ENCODE measurements around the gene GDF15. TPM values are rescaled to one million over a fixed set of nuclear protein-coding genes. Genes with fewer than 3 reads are reported as not detected.

GDF15 gene
- total RNA-seq, 1 donor from 2014 or later: not detected

DNA sequence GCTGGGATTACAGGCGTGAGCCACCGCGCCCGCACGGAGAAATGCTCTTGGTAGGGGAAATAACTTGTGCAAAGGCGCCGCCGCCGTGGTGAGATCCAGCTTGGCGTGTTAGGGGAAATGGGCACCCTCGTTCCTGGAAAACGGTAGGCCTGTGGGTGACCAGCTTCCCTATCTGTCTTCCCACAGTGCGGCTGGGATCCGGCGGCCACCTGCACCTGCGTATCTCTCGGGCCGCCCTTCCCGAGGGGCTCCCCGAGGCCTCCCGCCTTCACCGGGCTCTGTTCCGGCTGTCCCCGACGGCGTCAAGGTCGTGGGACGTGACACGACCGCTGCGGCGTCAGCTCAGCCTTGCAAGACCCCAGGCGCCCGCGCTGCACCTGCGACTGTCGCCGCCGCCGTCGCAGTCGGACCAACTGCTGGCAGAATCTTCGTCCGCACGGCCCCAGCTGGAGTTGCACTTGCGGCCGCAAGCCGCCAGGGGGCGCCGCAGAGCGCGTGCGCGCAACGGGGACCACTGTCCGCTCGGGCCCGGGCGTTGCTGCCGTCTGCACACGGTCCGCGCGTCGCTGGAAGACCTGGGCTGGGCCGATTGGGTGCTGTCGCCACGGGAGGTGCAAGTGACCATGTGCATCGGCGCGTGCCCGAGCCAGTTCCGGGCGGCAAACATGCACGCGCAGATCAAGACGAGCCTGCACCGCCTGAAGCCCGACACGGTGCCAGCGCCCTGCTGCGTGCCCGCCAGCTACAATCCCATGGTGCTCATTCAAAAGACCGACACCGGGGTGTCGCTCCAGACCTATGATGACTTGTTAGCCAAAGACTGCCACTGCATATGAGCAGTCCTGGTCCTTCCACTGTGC lies 2.4 kb downstream of the GDF15 start:
- Mint-ChIP-seq H3K9me3 (no peaks in the 10 kb centered on the region), H3K27ac (no peak overlapping the region), H3K36me3 (ENCODE audit: low read depth) (peaks cover 11% of the 10 kb centered on the region), H3K4me3 (peak overlapping the region; percentile 76), H3K4me1 (peaks cover 45% of the 10 kb centered on the region), H3K27me3 (peaks cover 6% of the 10 kb centered on the region)
- intact Hi-C loops (cut with micrococcal nuclease): loop anchor here (1.0 to 5.0 kb wide), 5 partner anchors 9 to 36 kb away; partner anchors contain the start of gene LRRC25
- ChIA-PET CTCF (interaction anchor here (0.7 to 4.6 kb wide), 19 partner anchors 8 to 218 kb away, joined by 3 to 67 read pairs (median 6); partner anchors contain the start of genes JUND, LRRC25, RAB3A and SSBP4), POLR2A (interaction anchor here (0.6 to 2.4 kb wide), 14 partner anchors 8 to 297 kb away, joined by 3 to 24 read pairs (median 4); partner anchors contain the start of genes JUND, LRRC25, LSM4 and SSBP4)
- DNase-seq (peak; percentile 87), ATAC-seq (ENCODE audit: low read depth) (peak; percentile 82)
- TF ChIP-seq, protein P1, sequence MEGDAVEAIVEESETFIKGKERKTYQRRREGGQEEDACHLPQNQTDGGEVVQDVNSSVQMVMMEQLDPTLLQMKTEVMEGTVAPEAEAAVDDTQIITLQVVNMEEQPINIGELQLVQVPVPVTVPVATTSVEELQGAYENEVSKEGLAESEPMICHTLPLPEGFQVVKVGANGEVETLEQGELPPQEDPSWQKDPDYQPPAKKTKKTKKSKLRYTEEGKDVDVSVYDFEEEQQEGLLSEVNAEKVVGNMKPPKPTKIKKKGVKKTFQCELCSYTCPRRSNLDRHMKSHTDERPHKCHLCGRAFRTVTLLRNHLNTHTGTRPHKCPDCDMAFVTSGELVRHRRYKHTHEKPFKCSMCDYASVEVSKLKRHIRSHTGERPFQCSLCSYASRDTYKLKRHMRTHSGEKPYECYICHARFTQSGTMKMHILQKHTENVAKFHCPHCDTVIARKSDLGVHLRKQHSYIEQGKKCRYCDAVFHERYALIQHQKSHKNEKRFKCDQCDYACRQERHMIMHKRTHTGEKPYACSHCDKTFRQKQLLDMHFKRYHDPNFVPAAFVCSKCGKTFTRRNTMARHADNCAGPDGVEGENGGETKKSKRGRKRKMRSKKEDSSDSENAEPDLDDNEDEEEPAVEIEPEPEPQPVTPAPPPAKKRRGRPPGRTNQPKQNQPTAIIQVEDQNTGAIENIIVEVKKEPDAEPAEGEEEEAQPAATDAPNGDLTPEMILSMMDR (IDR thresholded peaks at IDR 0.05): peak; percentile 92

DNA sequence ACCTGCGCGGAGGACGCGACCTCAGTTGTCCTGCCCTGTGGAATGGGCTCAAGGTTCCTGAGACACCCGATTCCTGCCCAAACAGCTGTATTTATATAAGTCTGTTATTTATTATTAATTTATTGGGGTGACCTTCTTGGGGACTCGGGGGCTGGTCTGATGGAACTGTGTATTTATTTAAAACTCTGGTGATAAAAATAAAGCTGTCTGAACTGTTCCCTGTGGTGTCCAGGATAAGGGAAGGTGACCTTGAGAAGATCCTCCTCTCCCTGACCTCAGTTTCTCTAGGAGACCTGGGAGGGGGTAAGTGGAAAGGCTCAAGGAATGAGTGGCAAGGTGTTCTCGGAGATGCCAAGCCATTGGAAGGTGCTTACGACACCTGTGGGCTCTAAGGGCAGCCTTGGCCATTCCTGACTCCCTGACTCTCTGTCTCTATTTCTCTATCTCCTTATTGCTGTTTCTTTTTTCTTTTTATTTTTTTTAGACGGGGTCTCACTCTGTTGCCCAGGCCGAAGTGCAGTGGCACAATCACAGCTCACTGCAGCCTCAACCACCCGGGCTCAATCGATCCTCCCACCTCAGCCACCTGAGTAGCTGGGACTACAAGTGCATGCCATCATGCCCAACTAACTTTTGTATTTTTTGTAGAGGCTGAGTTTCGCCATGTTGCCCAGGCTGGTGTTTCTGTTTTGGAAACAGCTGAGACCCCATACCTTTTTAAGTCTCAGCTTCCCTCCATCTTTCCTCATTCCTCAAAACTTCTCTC lies 3.2 kb downstream of the GDF15 start:
- intact Hi-C loops (cut with micrococcal nuclease): loop anchor here (1.0 to 5.0 kb wide), 5 partner anchors 8 to 37 kb away; partner anchors contain the start of gene LRRC25

DNA sequence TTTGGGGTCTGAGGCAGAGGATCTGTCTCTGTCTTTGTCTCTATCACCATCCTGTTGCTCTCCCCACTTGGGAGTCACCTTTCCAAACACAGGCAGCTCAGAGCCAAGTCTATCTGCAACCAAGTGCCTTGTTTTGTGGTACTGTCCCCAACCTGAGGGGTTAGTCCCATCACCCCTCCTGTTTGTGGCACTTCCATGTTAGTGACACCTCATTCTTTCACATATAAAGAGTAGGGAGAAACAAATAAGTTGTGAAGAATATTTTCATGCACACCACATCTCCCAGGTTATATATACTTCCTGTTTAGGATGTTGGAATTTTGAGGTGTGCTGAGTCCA lies 3.7 kb downstream of the GDF15 start:
- DNase-seq (no peak), ATAC-seq (ENCODE audit: low read depth) (no peak)
- intact Hi-C loops (cut with micrococcal nuclease): loop anchor here (2.0 to 5.0 kb wide), 2 partner anchors 17 to 37 kb away; no protein-coding TSS in a partner anchor
- H3K4me1 Mint-ChIP-seq: peaks cover 59% of the 10 kb centered on the region
- no peak overlapping the region for H3K4me3 Mint-ChIP-seq
- ChIA-PET CTCF (interaction anchor here (0.8 to 4.6 kb wide), 8 partner anchors 10 to 110 kb away, joined by 3 to 67 read pairs (median 10); partner anchors contain the start of genes JUND and SSBP4), POLR2A (interaction anchor here (0.6 to 2.4 kb wide), 4 partner anchors 11 to 216 kb away, joined by 3 to 12 read pairs (median 8); partner anchors contain the start of genes LSM4 and SSBP4)
- no peaks in the 10 kb centered on the region for H3K9me3 Mint-ChIP-seq
- TF ChIP-seq, protein P1 (IDR thresholded peaks at IDR 0.05): no peak
- peaks cover 11% of the 10 kb centered on the region for H3K36me3 Mint-ChIP-seq (ENCODE audit: low read depth)
- H3K27ac Mint-ChIP-seq: no peak overlapping the region
- peaks cover 1% of the 10 kb centered on the region for H3K27me3 Mint-ChIP-seq

More for the DNA sequence above, 3.2 kb downstream of the GDF15 start:
- Mint-ChIP-seq H3K4me3 (peak overlapping the region; percentile 7), H3K9me3 (no peaks in the 10 kb centered on the region), H3K36me3 (ENCODE audit: low read depth) (peaks cover 11% of the 10 kb centered on the region), H3K4me1 (peaks cover 53% of the 10 kb centered on the region), H3K27me3 (peaks cover 5% of the 10 kb centered on the region), H3K27ac (no peak overlapping the region)
- DNase-seq: no peak
- ATAC-seq (ENCODE audit: low read depth): no peak
- POLR2A ChIA-PET: interaction anchor here (0.6 to 2.4 kb wide), 14 partner anchors 8 to 985 kb away, joined by 3 to 24 read pairs (median 4); partner anchors contain the start of genes JUND, LRRC25, LSM4 and SSBP4
- TF ChIP-seq, protein P1 (IDR thresholded peaks at IDR 0.05): no peak
- CTCF ChIA-PET: interaction anchor here (0.8 to 4.6 kb wide), 17 partner anchors 7 to 218 kb away, joined by 3 to 67 read pairs (median 6); partner anchors contain the start of genes JUND, LRRC25 and SSBP4

DNA sequence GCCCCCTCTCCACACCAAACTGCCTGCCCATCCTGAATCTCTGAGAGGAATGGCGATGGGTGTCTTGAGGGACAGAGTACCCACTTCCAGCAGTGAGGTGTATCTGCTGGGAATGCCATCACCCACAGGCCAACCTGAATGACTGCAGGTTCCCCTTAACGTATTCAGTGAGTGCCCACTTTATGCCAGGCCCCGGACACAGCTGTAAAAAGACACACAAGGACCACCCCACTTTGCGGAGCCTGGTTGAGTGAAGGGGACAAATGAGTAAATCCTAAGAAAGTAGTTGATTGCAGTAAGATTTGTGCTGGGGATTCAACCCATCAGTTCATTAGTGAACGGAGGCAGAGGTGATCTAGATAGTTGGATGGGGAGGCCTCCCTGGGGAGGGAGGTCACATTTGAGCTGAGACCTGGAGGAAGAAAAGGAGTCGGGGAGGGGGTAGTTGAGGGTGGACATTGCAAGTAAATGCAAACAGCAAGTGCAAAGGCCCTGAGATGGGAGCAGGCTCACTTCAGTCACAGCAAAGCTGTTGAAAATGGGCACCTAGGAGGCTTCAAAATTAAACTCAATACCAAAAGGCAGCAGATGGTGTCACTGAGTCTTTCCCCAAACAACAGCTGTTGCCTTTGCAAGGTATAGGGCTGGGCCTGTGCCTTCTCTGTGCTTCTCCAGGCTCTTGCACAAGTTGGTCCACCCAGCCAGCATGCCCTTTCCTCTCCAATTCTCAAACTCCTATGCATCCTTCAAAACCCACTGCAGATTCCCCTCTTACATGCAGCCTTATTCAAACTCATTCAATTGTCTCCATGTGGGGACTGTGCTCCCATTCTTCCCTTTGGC lies 4.3 kb downstream of the GDF15 start:
- intact Hi-C loops (cut with micrococcal nuclease): no loop called here
- TF ChIP-seq, protein P1 (IDR thresholded peaks at IDR 0.05): no peak
- Mint-ChIP-seq H3K36me3 (ENCODE audit: low read depth) (peaks cover 11% of the 10 kb centered on the region), H3K4me3 (no peak overlapping the region), H3K27me3 (peaks cover under 1% of the 10 kb centered on the region), H3K4me1 (peaks cover 61% of the 10 kb centered on the region), H3K9me3 (no peaks in the 10 kb centered on the region), H3K27ac (no peak overlapping the region)
- DNase-seq (no peak), ATAC-seq (ENCODE audit: low read depth) (no peak)
- POLR2A ChIA-PET: interaction anchor here (0.6 to 2.4 kb wide), 5 partner anchors 10 to 216 kb away, joined by 3 to 12 read pairs (median 6); partner anchors contain the start of gene SSBP4
- CTCF ChIA-PET: interaction anchor here (0.8 to 4.6 kb wide), 8 partner anchors 9 to 111 kb away, joined by 3 to 67 read pairs (median 8); partner anchors contain the start of genes JUND and SSBP4
